ENCODE data around the gene MTFMT.

DNA sequence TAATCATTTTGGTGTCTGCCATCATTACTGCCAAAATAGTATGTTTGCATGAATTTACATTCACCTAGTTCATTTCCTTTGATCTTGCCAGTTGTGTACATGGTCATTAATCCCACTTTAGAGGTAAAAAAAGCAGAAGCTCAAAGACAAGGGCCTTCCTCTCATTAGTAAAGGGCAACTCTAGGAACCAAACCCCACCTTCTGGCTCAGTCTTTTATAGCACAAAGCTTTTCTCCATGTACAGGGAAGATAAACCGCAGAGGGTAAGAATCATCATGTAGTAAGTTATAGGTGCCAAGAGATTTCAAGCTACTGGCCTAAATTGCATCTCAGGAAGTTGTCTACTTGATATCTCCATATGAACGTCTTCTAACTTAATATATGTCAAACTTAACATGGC, 20.5 kb downstream of the MTFMT start:
- no peak for TF ChIP-seq CTCF (IDR thresholded peaks at IDR 0.05)
- no peak for TF ChIP-seq EP300 (IDR thresholded peaks at IDR 0.05)
- TF ChIP-seq POLR2A (IDR thresholded peaks at IDR 0.05), result no peak

Measured in ovary (tissue), 3 donors.